ENCODE data around the gene IFNAR1.

The IFNAR1 gene

DNA sequence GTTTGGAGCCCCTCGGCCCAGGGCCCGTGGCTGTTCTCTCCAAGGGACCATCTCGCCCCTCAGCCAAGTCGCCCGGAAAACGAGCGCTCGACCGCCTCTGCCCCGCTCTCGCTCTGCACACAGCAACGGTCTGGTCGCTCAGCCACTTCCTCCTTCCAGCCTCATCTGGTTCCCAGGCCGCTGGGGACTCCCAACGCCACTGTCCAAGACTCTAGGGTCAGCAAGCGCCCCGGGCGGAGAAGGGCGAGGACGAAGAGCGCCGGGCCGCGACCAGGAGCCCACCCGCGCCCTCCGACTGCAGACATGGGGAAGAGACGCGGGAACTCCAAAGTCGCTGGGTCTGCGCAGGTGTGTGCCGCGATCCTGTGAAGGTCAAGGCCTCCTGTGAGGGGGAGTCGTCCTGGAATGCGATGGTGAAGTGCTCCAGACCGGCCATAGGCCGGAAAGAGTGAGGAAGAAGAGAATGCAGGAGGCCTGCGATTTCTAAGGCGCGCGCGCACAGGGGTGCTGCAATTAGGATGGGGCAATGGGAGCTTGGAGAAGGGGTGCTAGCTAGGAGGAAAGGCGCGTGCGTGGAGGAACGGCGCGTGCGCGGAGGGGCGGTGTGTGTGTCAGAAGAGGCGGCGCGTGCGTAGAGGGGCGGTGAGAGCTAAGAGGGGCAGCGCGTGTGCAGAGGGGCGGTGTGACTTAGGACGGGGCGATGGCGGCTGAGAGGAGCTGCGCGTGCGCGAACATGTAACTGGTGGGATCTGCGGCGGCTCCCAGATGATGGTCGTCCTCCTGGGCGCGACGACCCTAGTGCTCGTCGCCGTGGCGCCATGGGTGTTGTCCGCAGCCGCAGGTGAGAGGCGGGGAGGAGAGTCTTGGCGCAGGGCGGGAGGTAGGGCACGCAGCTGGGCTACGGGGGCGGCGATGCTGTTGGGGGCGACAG is at the start of gene IFNAR1:
IFNAR1 (plus strand) TSS at position 680 of the 931 bp plus-strand sequence; CDS start at position 766, 86 bp downstream.
- H3K27ac ChIP-seq (ENCODE audit: low read depth, low read length): peak within 1 kb of the TSS; percentile 83
- H3K79me2 ChIP-seq (ENCODE audit: control insufficient read depth, insufficient read depth, low read length, unreplicated experiment): peaks cover 38% of the 10 kb centered on the region
- peaks cover 10% of the 10 kb centered on the region for H3K4me1 ChIP-seq (ENCODE audit: control insufficient read depth, insufficient read depth, low read length, unreplicated experiment)
- no peaks in the 10 kb centered on the region for H3K36me3 ChIP-seq (ENCODE audit: insufficient read depth, low read length)
- no peaks in the 10 kb centered on the region for H3K27me3 ChIP-seq (ENCODE audit: insufficient read depth, low read length)
- peak within 1 kb of the TSS; percentile 99 for H2AFZ ChIP-seq (ENCODE audit: low read length, unreplicated experiment)
- peak within 1 kb of the TSS; percentile 91 for H3K4me3 ChIP-seq (ENCODE audit: low read depth, low read length)

DNA sequence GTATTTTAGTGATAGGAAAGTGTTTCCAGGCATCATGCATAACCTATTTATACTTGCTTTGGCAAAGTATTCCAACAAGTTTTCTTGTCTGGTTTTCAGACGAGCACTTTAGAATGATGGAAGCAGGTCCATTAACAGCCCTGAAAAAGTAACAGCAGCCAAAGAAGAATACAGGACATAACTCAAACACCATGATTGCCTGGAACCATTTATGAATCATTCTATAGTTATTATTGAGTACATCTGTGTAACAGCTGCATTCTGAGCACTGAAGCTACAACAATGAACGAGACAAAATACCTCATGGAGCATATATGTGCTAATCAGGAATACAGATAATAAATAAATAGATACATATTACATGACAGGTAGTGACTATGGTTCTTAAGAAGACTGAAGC is 46.0 kb upstream of the IFNAR1 start:
- Histone ChIP-seq H3K79me2 (ENCODE audit: control insufficient read depth, insufficient read depth, low read length, unreplicated experiment) (no peaks in the 10 kb centered on the region), H3K4me1 (ENCODE audit: control insufficient read depth, insufficient read depth, low read length, unreplicated experiment) (no peaks in the 10 kb centered on the region), H3K27me3 (ENCODE audit: insufficient read depth, low read length) (no peaks in the 10 kb centered on the region), H3K36me3 (ENCODE audit: insufficient read depth, low read length) (peaks cover 72% of the 10 kb centered on the region), H3K4me3 (ENCODE audit: low read depth, low read length) (no peak overlapping the region), H2AFZ (ENCODE audit: low read length, unreplicated experiment) (no peak overlapping the region), H3K27ac (ENCODE audit: low read depth, low read length) (no peak overlapping the region)

DNA sequence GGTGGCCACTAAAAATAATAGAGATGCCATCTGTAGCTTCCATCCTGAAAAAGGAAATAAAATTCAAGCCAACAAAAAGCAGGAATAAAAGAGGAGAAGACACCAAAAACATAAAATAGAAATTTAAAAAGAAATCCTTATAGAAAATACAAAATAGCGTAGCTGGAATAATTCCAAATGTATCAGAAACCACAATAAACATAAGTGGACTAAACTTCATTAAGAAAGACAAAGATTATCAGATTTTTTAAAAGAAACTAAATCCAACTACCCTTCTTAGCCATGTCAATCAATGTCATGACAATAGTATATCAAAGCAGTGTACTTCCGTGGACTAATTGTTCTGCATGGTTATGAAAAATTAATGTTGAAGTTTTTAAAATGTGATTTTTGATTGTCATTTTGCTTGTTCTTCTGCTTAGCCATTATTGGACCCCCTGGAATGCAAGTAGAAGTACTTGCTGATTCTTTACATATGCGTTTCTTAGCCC is 45.4 kb upstream of the IFNAR1 start:
- Histone ChIP-seq H2AFZ (ENCODE audit: low read length, unreplicated experiment) (no peak overlapping the region), H3K4me3 (ENCODE audit: low read depth, low read length) (no peak overlapping the region), H3K36me3 (ENCODE audit: insufficient read depth, low read length) (peaks cover 69% of the 10 kb centered on the region), H3K4me1 (ENCODE audit: control insufficient read depth, insufficient read depth, low read length, unreplicated experiment) (no peaks in the 10 kb centered on the region), H3K79me2 (ENCODE audit: control insufficient read depth, insufficient read depth, low read length, unreplicated experiment) (no peaks in the 10 kb centered on the region), H3K27me3 (ENCODE audit: insufficient read depth, low read length) (no peaks in the 10 kb centered on the region), H3K27ac (ENCODE audit: low read depth, low read length) (no peak overlapping the region)

DNA sequence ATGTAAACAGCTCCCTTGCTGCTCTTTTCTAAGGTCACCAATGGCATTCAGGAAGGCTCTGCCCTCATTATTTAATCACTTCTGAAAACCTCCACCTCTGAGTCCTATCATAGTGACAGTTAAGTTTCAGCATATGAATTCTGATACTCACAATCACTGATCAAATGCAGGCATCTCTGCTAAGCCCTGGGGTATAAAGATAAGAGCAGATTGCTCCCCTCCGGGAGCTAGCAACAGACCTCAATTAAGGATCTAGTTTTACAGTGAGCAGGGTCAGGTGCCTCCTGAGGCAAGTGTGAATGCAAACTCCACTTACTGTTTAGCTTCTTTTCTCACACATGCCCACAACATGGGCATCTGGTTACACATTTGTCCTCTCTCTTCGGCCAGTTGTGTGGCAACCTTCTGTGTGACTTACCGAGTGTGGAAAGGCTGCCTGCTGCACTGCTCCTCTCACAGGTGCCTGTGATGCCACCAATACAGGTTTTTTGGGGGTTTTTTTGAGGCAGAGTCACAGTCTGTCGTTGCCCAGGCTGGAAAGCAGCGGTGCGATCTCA is 43.6 kb upstream of the IFNAR1 start:
- Histone ChIP-seq H3K4me1 (ENCODE audit: control insufficient read depth, insufficient read depth, low read length, unreplicated experiment) (peaks cover 3% of the 10 kb centered on the region), H3K27ac (ENCODE audit: low read depth, low read length) (no peak overlapping the region), H3K27me3 (ENCODE audit: insufficient read depth, low read length) (no peaks in the 10 kb centered on the region), H2AFZ (ENCODE audit: low read length, unreplicated experiment) (no peak overlapping the region), H3K4me3 (ENCODE audit: low read depth, low read length) (no peak overlapping the region), H3K36me3 (ENCODE audit: insufficient read depth, low read length) (peaks cover 54% of the 10 kb centered on the region), H3K79me2 (ENCODE audit: control insufficient read depth, insufficient read depth, low read length, unreplicated experiment) (no peaks in the 10 kb centered on the region)

DNA sequence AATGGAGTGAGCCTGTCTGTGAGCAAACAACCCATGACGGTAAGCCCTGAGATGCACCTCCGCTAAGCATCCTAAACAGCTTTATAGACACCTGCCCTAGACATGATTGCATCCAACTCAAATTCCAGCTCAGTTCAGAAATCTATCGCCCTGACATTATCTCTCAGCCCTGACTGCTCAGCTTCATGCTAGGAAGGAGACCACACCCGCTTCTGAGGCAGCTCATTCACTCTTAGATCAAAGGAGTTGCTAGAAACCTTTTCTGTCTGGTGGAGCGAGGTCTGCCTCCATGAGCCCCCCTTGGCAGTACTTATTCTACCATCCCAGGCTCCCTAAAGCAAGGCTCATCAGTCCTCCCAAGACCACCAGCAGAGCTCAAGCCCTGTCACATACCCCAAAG is 41.6 kb upstream of the IFNAR1 start:
- no peaks in the 10 kb centered on the region for H3K27me3 ChIP-seq (ENCODE audit: insufficient read depth, low read length)
- peaks cover 12% of the 10 kb centered on the region for H3K4me1 ChIP-seq (ENCODE audit: control insufficient read depth, insufficient read depth, low read length, unreplicated experiment)
- no peak overlapping the region for H2AFZ ChIP-seq (ENCODE audit: low read length, unreplicated experiment)
- H3K36me3 ChIP-seq (ENCODE audit: insufficient read depth, low read length): peaks cover 41% of the 10 kb centered on the region
- no peak overlapping the region for H3K4me3 ChIP-seq (ENCODE audit: low read depth, low read length)
- H3K27ac ChIP-seq (ENCODE audit: low read depth, low read length): no peak overlapping the region
- no peaks in the 10 kb centered on the region for H3K79me2 ChIP-seq (ENCODE audit: control insufficient read depth, insufficient read depth, low read length, unreplicated experiment)

DNA sequence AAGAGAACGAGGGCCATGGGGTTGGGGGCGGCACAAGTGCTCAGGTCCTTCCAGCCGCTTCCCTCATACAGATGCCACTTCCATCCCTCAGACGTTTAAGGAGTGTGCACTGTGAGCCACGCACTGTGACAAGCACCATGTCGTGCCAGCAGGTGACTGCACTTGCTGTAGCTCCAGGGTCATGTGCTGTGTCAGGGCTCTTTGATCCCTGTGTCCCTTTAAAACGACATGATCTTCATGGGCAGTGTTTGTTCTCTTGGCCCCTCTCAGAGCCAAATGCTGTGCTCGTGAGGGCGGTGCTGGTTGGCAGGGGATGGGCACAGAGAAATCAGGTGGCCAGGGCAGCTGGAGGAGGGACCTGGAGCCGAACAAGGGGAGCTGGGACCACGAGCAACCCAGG is 38.7 kb upstream of the IFNAR1 start:
- no peaks in the 10 kb centered on the region for H3K27me3 ChIP-seq (ENCODE audit: insufficient read depth, low read length)
- peaks cover 12% of the 10 kb centered on the region for H3K4me1 ChIP-seq (ENCODE audit: control insufficient read depth, insufficient read depth, low read length, unreplicated experiment)
- H3K36me3 ChIP-seq (ENCODE audit: insufficient read depth, low read length): peaks cover 13% of the 10 kb centered on the region
- peak overlapping the region; percentile 65 for H3K27ac ChIP-seq (ENCODE audit: low read depth, low read length)
- no peaks in the 10 kb centered on the region for H3K79me2 ChIP-seq (ENCODE audit: control insufficient read depth, insufficient read depth, low read length, unreplicated experiment)
- H3K4me3 ChIP-seq (ENCODE audit: low read depth, low read length): no peak overlapping the region
- no peak overlapping the region for H2AFZ ChIP-seq (ENCODE audit: low read length, unreplicated experiment)

DNA sequence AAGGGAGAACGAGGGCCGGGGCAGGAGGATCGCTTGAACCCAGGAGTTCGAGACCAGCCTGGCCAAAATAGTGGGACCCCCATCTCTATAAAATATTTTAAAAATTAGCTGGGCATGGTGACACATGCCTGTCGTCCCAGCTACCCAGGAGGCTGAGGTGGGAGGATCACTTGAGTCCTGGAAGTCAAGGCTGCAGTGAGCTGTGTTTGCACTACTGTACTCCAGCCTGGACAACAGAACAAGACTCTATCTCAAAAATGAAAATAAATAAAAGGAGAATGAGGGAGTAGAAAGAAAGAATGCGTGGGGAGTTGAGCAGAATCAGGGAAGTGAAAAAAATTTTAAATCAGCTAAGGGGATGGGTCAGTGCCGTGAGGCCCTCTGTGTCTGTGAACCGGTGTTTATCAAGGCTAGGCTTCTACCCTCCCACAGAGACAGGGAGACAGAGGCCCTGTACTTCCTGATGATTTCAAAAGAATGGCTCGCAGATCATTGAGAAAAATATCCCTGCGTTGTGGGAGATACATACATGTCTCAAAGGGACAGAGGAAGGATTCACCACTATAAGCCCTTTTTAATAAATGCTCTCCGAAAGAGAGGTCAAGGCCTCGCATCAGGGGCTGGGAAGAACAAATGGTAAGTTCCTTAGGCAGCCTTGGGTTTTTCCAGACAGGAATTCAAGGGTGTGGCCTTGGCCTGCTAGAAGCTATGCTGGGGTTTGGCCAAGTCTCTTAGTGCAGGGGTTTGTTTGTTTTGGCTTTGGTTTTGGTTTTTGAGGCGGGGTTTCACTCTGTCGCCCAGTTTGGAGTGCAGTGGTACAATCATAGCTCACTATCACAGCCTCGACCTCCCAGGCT is 37.9 kb upstream of the IFNAR1 start:
- 0 out of 2 replicates have a peak, but pooled peaks cover 10% of the 10 kb centered on the region for H3K36me3 ChIP-seq (ENCODE audit: insufficient read depth, low read length)
- H3K79me2 ChIP-seq (ENCODE audit: control insufficient read depth, insufficient read depth, low read length, unreplicated experiment): no peaks in the 10 kb centered on the region
- peak overlapping the region; percentile 30; the same call in 1 of the 2 replicates for H3K4me3 ChIP-seq (ENCODE audit: low read depth, low read length)
- peak overlapping the region; percentile 65 for H3K27ac ChIP-seq (ENCODE audit: low read depth, low read length)
- peak overlapping the region; percentile 57 for H2AFZ ChIP-seq (ENCODE audit: low read length, unreplicated experiment)
- H3K27me3 ChIP-seq (ENCODE audit: insufficient read depth, low read length): no peaks in the 10 kb centered on the region
- peaks cover 12% of the 10 kb centered on the region for H3K4me1 ChIP-seq (ENCODE audit: control insufficient read depth, insufficient read depth, low read length, unreplicated experiment)

DNA sequence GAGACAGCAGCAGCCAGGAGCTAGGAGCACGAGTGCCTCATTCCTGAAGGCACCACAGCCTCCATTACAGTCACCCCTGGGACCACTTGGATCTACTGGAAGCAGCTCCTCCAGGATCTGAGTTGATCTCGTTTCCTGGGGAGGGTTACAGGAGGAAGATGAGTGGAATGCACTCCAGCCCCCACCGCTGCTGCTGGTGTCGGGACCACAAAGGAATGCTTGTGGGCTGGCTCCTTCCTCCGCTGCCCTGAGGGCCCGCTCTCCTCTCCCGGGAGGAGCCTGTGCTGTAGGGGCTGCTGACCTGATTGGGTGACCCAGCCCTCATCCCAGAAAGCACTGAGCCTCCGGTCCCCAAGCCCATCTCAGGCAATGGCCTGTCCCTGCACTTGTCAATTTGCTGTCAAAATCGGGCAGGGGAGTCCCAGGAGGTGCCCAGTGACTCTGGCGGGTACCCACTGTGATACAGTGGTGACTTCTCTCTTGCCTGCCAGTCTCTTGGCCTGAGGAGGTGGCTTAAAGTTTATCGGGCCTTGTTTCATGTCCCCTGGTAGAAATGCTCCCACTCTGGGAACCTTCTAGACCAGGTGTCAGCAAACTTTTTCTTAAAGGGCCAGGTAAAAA is 35.5 kb upstream of the IFNAR1 start:
- Histone ChIP-seq H3K4me3 (ENCODE audit: low read depth, low read length) (no peak overlapping the region), H2AFZ (ENCODE audit: low read length, unreplicated experiment) (no peak overlapping the region), H3K4me1 (ENCODE audit: control insufficient read depth, insufficient read depth, low read length, unreplicated experiment) (peaks cover 12% of the 10 kb centered on the region), H3K27ac (ENCODE audit: low read depth, low read length) (no peak overlapping the region), H3K79me2 (ENCODE audit: control insufficient read depth, insufficient read depth, low read length, unreplicated experiment) (no peaks in the 10 kb centered on the region), H3K36me3 (ENCODE audit: insufficient read depth, low read length) (no peaks in the 10 kb centered on the region), H3K27me3 (ENCODE audit: insufficient read depth, low read length) (no peaks in the 10 kb centered on the region)

GRCh38 chr21:33290441-33290840 is 34.3 kb upstream of the IFNAR1 start:
- Histone ChIP-seq H2AFZ (ENCODE audit: low read length, unreplicated experiment) (no peak overlapping the region), H3K36me3 (ENCODE audit: insufficient read depth, low read length) (no peaks in the 10 kb centered on the region), H3K4me1 (ENCODE audit: control insufficient read depth, insufficient read depth, low read length, unreplicated experiment) (peaks cover 12% of the 10 kb centered on the region), H3K27ac (ENCODE audit: low read depth, low read length) (no peak overlapping the region), H3K27me3 (ENCODE audit: insufficient read depth, low read length) (no peaks in the 10 kb centered on the region), H3K79me2 (ENCODE audit: control insufficient read depth, insufficient read depth, low read length, unreplicated experiment) (no peaks in the 10 kb centered on the region), H3K4me3 (ENCODE audit: low read depth, low read length) (no peak overlapping the region)

DNA sequence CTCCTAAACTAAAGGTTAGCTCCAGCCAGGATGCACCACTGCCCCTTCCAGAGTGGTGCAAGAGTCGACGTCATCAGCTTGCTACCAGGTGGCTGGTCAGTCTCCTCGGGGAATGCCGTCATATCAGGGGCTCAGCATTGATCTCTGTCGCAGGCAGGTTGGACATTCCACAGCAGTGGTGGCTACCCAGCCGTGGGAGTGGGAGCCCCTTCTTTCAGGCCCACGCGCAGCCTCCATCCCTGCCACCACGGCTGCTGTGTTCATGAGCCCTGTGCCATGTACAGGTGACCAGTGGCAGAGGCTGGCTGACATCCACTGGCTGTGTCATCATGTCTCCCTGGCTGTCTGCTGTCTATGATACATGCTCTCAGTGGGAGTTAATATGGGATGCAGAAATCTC is 33.1 kb upstream of the IFNAR1 start:
- H3K27me3 ChIP-seq (ENCODE audit: insufficient read depth, low read length): no peaks in the 10 kb centered on the region
- peaks cover 4% of the 10 kb centered on the region; the same call in 1 of the 2 replicates for H3K36me3 ChIP-seq (ENCODE audit: insufficient read depth, low read length)
- H3K4me1 ChIP-seq (ENCODE audit: control insufficient read depth, insufficient read depth, low read length, unreplicated experiment): peaks cover 4% of the 10 kb centered on the region
- no peaks in the 10 kb centered on the region for H3K79me2 ChIP-seq (ENCODE audit: control insufficient read depth, insufficient read depth, low read length, unreplicated experiment)
- H2AFZ ChIP-seq (ENCODE audit: low read length, unreplicated experiment): no peak overlapping the region
- no peak overlapping the region for H3K27ac ChIP-seq (ENCODE audit: low read depth, low read length)
- no peak overlapping the region for H3K4me3 ChIP-seq (ENCODE audit: low read depth, low read length)
